Measurements from ENCODE around the gene CUTC.

Gene CUTC

DNA sequence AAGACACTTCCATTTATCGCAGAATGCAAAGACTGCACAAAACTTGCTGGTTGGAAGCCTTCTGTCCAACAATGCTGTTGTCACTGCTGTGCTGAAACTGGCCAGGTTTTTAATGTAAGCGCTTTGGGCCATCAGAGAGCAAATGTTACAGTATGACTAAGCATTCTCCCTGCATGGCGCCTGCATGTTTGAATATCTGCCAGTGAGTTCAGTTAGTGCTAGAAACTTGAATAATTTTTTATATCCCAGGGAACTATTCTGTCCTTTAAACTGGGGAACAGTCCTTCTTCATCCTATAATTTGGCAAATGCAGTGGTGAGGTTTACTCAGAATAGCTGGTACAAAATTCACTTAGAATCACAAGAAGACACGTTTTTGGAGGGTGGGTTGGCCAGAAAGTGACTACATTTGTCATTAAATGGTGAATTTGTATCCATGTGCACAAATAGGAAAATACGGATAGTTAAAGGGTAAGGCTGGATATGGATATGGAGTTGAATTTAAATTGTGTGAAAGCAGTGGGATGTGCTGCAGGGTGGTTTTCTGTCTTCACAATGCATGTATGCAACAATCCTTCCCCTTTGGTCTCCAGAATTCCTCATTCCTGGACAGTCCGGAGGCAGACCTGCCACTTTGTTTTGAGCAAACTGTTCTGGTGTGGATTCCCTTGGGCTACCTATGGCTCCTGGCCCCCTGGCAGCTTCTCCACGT, 52.1 kb downstream of the CUTC start:
- no peak for DNase-seq (ENCODE audit: low spot score)

- DNase-seq (ENCODE audit: low spot score): no peak
Measured at GRCh38 chr10:99784727-99785441, 52.9 kb downstream of the CUTC start.

DNA sequence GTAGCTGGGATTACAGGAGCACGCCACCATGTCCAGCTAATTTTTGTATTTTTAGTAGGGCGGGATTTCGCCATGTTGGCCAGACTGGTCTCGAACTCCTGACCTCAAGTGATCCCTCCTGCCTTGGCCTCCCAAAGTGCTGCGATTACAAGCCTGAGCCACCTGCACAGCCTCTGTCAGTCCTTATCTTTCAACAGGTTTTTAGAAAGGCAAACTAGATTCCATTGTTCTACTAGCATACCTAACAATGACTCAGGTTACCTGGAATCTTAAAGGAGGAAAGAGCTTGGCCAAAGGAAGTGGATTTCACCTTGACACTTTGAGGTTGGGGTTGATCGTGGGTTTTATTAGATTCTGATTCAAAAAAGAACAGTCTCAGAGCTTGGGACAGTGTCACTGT, 53.6 kb downstream of the CUTC start:
- DNase-seq (ENCODE audit: low spot score): no peak

DNA sequence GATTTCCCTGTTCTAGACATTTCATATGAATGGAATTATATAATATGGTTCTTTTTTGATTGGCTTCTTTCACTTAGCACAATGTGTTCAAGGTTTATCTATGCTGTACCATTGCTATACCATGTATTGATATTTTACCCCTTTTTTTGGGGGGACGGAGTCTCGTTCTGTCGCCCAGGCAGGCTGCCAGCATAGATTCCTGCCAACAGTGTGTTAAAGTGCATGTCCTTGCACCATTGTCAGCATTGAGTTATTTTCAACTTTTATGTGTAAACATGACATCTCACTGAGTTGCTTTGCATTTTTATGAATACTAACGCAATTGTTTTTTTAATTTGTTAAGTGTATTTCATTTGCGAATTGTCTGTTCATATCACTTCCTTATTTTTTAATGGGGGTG, 55.3 kb downstream of the CUTC start:
- no peak for DNase-seq (ENCODE audit: low spot score)

- no peak for DNase-seq (ENCODE audit: low spot score)
Measured at GRCh38 chr10:99787782-99788445, 55.9 kb downstream of the CUTC start.

DNA sequence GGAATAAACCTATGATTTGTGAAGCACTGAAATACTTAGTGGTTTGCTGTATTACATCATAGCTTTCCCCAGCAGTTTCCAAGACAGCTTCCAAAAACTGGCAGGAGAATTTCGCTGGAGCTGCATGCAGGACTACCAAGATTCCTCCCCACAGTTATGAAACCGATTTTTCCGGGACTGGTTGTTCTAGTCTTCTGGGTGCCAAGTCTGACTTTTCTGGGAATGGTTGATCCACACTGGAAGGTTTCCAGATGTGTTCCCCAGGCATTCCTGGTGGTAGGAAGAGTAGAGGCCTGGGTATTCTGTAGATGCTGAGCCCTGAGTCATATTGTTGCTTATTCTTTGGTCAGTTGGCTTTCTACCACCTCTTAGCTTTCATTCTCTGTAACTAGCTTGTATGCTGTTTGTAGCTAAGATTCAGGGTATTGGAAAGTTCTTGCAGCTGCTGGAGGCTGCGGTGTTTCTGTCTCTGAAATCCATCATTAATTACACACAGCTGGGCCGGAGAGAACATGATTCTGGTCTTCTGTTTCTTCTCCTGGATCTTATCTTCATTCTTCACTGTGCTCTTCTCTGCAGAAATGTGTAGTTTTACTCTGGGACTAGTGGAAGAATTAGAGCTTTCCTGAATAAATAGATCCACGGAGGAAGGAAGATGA, 56.7 kb downstream of the CUTC start:
- no peak for DNase-seq (ENCODE audit: low spot score)

- no peak for DNase-seq (ENCODE audit: low spot score)
Measured at GRCh38 chr10:99791831-99792230, 59.8 kb downstream of the CUTC start.

- DNase-seq (ENCODE audit: low spot score): no peak
Measured at GRCh38 chr10:99793819-99794218, 61.8 kb downstream of the CUTC start.

- no peak for DNase-seq (ENCODE audit: low spot score)
Measured at GRCh38 chr10:99796928-99797327, 64.9 kb downstream of the CUTC start.

DNA sequence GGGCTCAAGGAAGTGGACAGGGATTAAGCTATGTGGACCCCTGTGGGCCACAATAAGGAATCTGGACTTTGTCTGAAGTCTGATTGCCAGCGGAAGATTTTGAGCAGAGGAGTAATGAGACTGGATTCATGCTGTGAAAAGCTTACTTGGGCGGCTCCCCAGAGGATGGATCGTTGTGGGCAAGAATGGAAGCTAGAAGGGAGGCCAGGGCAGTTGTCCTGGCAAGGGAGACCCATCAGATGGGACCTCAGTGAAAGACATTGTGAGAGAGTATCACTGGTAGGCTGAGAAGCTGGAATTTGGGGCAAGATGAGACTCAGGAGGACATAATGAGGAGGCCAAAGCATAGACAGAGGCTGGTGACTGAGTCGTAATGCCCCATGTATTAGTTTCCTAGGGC, 66.0 kb downstream of the CUTC start:
- no peak for DNase-seq (ENCODE audit: low spot score)

DNA sequence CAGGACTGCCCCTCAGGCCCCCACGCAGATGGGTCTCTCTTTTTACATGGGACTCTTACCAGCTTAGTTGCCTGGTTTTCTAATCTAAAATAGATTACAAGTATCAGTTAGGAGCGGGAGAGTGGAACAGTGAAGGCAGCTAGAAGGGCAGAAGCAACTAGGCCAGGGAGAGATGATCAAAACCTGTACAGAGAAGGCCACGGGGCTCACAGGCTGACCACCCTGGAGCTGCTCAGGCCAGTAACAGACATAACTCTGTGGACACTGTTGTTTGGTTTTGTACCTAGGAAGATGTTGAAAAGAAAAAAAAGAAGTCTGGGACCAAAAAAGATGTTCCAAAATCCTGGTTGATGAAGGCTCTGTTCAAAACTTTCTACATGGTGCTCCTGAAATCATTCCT, 66.9 kb downstream of the CUTC start:
- no peak for DNase-seq (ENCODE audit: low spot score)

- no peak for DNase-seq (ENCODE audit: low spot score)
Measured at GRCh38 chr10:99799613-99800012, 67.6 kb downstream of the CUTC start.

- no peak for DNase-seq (ENCODE audit: low spot score)
Measured at GRCh38 chr10:99804471-99804870, 72.4 kb downstream of the CUTC start.

GRCh38 chr10:99805190-99805589, 73.2 kb downstream of the CUTC start:
- no peak for DNase-seq (ENCODE audit: low spot score)

All from COLO829 (cell line).